ENCODE data around the gene EFCAB14. TPM values are rescaled to one million over a fixed set of nuclear protein-coding genes. Genes with fewer than 3 reads are reported as not detected.

The EFCAB14 gene
- total and polyA plus RNA-seq, 10 of the 15 experiments (the other 5 are each of a cell fraction or from before 2014, with no cell fraction given), result 7.8 to 66.0 (median 41.6) TPM

DNA sequence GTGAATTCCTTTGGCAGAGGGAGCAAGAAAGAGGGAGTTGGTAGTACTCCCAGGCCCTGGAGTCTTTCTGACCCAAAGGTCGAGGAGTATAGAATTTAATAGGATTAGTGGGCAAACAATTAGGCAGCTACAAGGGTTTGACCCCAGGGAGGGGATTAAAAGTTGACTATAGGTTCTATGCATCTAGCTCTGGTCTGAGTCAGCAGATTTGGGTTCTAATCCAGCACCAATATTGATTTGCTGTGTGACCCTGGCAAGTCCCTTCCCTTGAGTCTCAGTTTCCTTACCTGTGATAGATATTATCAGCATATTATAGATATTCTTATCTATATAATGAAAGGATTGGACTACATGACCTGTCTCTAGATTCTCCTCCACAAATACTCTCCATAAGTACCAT lies 35.1 kb upstream of the EFCAB14 start:
- DNase-seq (ENCODE audit: low read depth, low spot score) (no peak), FAIRE-seq (no peak), ATAC-seq (no peak)
- no peaks in the 10 kb centered on the region for H4K20me1 ChIP-seq (ENCODE audit: control insufficient read depth, insufficient read depth)
- TF ChIP-seq NFXL1 (IDR thresholded peaks at IDR 0.05; ENCODE audit: borderline replicate concordance) (no peak), KDM1A (IDR thresholded peaks at IDR 0.05; ENCODE audit: borderline replicate concordance) (no peak), SRF (IDR thresholded peaks at IDR 0.05; ENCODE audit: low read depth in 2 of 2, low read length in 2 of 2) (no peak), CEBPZ (IDR thresholded peaks at IDR 0.05; ENCODE audit: low read depth, low read length) (no peak), BHLHE40 (IDR thresholded peaks at IDR 0.05; ENCODE audit: borderline replicate concordance in 1 of 2, low read depth in 2 of 2, low read length in 1 of 2) (no peak), EED (IDR thresholded peaks at IDR 0.05; ENCODE audit: low read depth) (no peak), CREM (IDR thresholded peaks at IDR 0.05; ENCODE audit: low read depth) (no peak), SPI1 (IDR thresholded peaks at IDR 0.05; ENCODE audit: borderline replicate concordance, insufficient read depth, low read depth, low read length) (no peak)
- TF ChIP-seq, protein P1, sequence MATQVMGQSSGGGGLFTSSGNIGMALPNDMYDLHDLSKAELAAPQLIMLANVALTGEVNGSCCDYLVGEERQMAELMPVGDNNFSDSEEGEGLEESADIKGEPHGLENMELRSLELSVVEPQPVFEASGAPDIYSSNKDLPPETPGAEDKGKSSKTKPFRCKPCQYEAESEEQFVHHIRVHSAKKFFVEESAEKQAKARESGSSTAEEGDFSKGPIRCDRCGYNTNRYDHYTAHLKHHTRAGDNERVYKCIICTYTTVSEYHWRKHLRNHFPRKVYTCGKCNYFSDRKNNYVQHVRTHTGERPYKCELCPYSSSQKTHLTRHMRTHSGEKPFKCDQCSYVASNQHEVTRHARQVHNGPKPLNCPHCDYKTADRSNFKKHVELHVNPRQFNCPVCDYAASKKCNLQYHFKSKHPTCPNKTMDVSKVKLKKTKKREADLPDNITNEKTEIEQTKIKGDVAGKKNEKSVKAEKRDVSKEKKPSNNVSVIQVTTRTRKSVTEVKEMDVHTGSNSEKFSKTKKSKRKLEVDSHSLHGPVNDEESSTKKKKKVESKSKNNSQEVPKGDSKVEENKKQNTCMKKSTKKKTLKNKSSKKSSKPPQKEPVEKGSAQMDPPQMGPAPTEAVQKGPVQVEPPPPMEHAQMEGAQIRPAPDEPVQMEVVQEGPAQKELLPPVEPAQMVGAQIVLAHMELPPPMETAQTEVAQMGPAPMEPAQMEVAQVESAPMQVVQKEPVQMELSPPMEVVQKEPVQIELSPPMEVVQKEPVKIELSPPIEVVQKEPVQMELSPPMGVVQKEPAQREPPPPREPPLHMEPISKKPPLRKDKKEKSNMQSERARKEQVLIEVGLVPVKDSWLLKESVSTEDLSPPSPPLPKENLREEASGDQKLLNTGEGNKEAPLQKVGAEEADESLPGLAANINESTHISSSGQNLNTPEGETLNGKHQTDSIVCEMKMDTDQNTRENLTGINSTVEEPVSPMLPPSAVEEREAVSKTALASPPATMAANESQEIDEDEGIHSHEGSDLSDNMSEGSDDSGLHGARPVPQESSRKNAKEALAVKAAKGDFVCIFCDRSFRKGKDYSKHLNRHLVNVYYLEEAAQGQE (IDR thresholded peaks at IDR 0.05; ENCODE audit: low read depth, low read length), result no peak
- ChIA-PET RAD21 (ENCODE audit: unreplicated experiment) (no interaction called here), POLR2A (no interaction called here), CTCF (no interaction called here), SMC1A (ENCODE audit: uncharacterized antibody, unreplicated experiment) (no interaction called here)
- no peak overlapping the region for H3K9ac ChIP-seq (ENCODE audit: control insufficient read depth, insufficient read depth, low read length)
- H3K27ac ChIP-seq (ENCODE audit: control insufficient read depth, insufficient read depth), result no peak overlapping the region
- H3K27me3 ChIP-seq (replicated peaks in 1 of 2; ENCODE audit: control insufficient read depth in 2 of 2, insufficient read depth in 2 of 2, low read length in 1 of 2), result peaks cover 0 to 2% of the 10 kb centered on the region in 2 experiments; a peak in 2 of 4 replicates
- no peak overlapping the region for H3K4me3 ChIP-seq
- no peaks in the 10 kb centered on the region for H3K36me3 ChIP-seq (ENCODE audit: control insufficient read depth in 2 of 2, insufficient read depth in 2 of 2, low read length in 1 of 2)
- intact Hi-C loops (cut with micrococcal nuclease; ENCODE audit: unreplicated experiment), result no loop called here
- H3K79me2 ChIP-seq (ENCODE audit: control insufficient read depth, insufficient read depth, low read length), result no peaks in the 10 kb centered on the region
- no peak overlapping the region for H3K4me2 ChIP-seq (ENCODE audit: control insufficient read depth, insufficient read depth)
- no peaks in the 10 kb centered on the region for H3K4me1 ChIP-seq (ENCODE audit: control insufficient read depth, insufficient read depth, low read length)
- BruUV-seq (replicated peaks), result no TSS peak
- H2AFZ ChIP-seq (ENCODE audit: control insufficient read depth, low read depth, low read length), result no peak overlapping the region
- WGBS (ENCODE audit: insufficient coverage, insufficient replicate concordance, low lambda C conversion rate, missing lambda C conversion rate), result 0% methylated on average over 1 of the region's 1 CpG
- in situ Hi-C loops (cut with MboI), result no loop called here
- no peaks in the 10 kb centered on the region for H3K9me3 ChIP-seq (replicated peaks; ENCODE audit: control insufficient read depth, insufficient read depth, low read length)
